ENCODE measurements around the gene GFY. TPM values are rescaled to one million over a fixed set of nuclear protein-coding genes. Genes with fewer than 3 reads are reported as not detected.

GFY gene
- total and polyA plus RNA-seq, 2 experiments from 2014 or later, result not detected

GRCh38 chr19:49409441-49410029 is 15.7 kb upstream of the GFY start:
- Histone ChIP-seq H3K79me2 (ENCODE audit: insufficient read depth) (no peaks in the 10 kb centered on the region), H4K20me1 (ENCODE audit: insufficient read depth) (no peaks in the 10 kb centered on the region), H3K9me3 (ENCODE audit: low read depth) (no peaks in the 10 kb centered on the region), H3K36me3 (ENCODE audit: low read depth) (no peaks in the 10 kb centered on the region), H3K9ac (no peak overlapping the region), H3K4me1 (ENCODE audit: insufficient read depth) (no peaks in the 10 kb centered on the region), H3K9me2 (ENCODE audit: insufficient read depth) (no peaks in the 10 kb centered on the region), H3F3A (ENCODE audit: insufficient read depth) (no peaks in the 10 kb centered on the region), H3K4me2 (ENCODE audit: unreplicated experiment) (no peak overlapping the region), H2AFZ (no peak overlapping the region), H3K27ac (no peak overlapping the region), H3K27me3 (replicated peaks; ENCODE audit: insufficient read depth) (no peaks in the 10 kb centered on the region; the same call in 1 of the 2 replicates), H3K4me3 (no peak overlapping the region)
- no peak for TF ChIP-seq EZH2phosphoT487 (IDR thresholded peaks at IDR 0.05; ENCODE audit: insufficient read depth, low read depth)
- no peak for TF ChIP-seq EZH2 (IDR thresholded peaks at IDR 0.05; ENCODE audit: insufficient read depth, poor library complexity, severe bottlenecking)
- no peak for DNase-seq
- in situ Hi-C loops (cut with MboI), result no loop called here
- WGBS, 2 experiments (ENCODE audit: low coverage in 1 of 2, low lambda C conversion rate in 2 of 2, missing lambda C conversion rate in 2 of 2), result 69 to 78% methylated on average over 5 of the region's 5 CpGs

- Histone ChIP-seq H3K9me2 (ENCODE audit: insufficient read depth) (no peaks in the 10 kb centered on the region), H3K27me3 (replicated peaks; ENCODE audit: insufficient read depth) (no peaks in the 10 kb centered on the region; the same call in 1 of the 2 replicates), H3F3A (ENCODE audit: insufficient read depth) (no peaks in the 10 kb centered on the region), H3K79me2 (ENCODE audit: insufficient read depth) (no peaks in the 10 kb centered on the region), H3K36me3 (ENCODE audit: low read depth) (no peaks in the 10 kb centered on the region), H3K4me1 (ENCODE audit: insufficient read depth) (no peaks in the 10 kb centered on the region), H3K9me3 (ENCODE audit: low read depth) (no peaks in the 10 kb centered on the region), H4K20me1 (ENCODE audit: insufficient read depth) (no peaks in the 10 kb centered on the region), H2AFZ (no peak overlapping the region), H3K27ac (no peak overlapping the region), H3K4me2 (ENCODE audit: unreplicated experiment) (no peak overlapping the region), H3K9ac (no peak overlapping the region), H3K4me3 (no peak overlapping the region)
- DNase-seq, result no peak
- 50 to 59% methylated on average over 3 of the region's 3 CpGs for WGBS, 2 experiments (ENCODE audit: low coverage in 1 of 2, low lambda C conversion rate in 2 of 2, missing lambda C conversion rate in 2 of 2)
- in situ Hi-C loops (cut with MboI), result no loop called here
- TF ChIP-seq EZH2phosphoT487 (IDR thresholded peaks at IDR 0.05; ENCODE audit: insufficient read depth, low read depth) (no peak), EZH2 (IDR thresholded peaks at IDR 0.05; ENCODE audit: insufficient read depth, poor library complexity, severe bottlenecking) (no peak)
These were observed 13.4 kb upstream of the GFY start for GRCh38 chr19:49411681-49412326.

GRCh38 chr19:49413348-49413747 is 11.8 kb upstream of the GFY start:
- TF ChIP-seq EZH2 (IDR thresholded peaks at IDR 0.05; ENCODE audit: insufficient read depth, poor library complexity, severe bottlenecking), result no peak
- no peak for TF ChIP-seq EZH2phosphoT487 (IDR thresholded peaks at IDR 0.05; ENCODE audit: insufficient read depth, low read depth)
- WGBS, 2 experiments (ENCODE audit: low coverage in 1 of 2, low lambda C conversion rate in 2 of 2, missing lambda C conversion rate in 2 of 2), result 56 to 58% methylated on average over 9 of the region's 9 CpGs
- H3K4me3 ChIP-seq, result no peak overlapping the region
- peaks cover 3% of the 10 kb centered on the region for H3K27me3 ChIP-seq (replicated peaks; ENCODE audit: insufficient read depth)
- H3K4me1 ChIP-seq (ENCODE audit: insufficient read depth), result no peaks in the 10 kb centered on the region
- no peaks in the 10 kb centered on the region for H4K20me1 ChIP-seq (ENCODE audit: insufficient read depth)
- no peaks in the 10 kb centered on the region for H3K9me3 ChIP-seq (ENCODE audit: low read depth)
- no peaks in the 10 kb centered on the region for H3F3A ChIP-seq (ENCODE audit: insufficient read depth)
- H3K27ac ChIP-seq, result no peak overlapping the region
- DNase-seq, result no peak
- H3K9ac ChIP-seq, result no peak overlapping the region
- in situ Hi-C loops (cut with MboI), result no loop called here
- no peaks in the 10 kb centered on the region for H3K79me2 ChIP-seq (ENCODE audit: insufficient read depth)
- no peak overlapping the region for H2AFZ ChIP-seq
- H3K4me2 ChIP-seq (ENCODE audit: unreplicated experiment), result no peak overlapping the region
- no peaks in the 10 kb centered on the region for H3K9me2 ChIP-seq (ENCODE audit: insufficient read depth)
- H3K36me3 ChIP-seq (ENCODE audit: low read depth), result no peaks in the 10 kb centered on the region

GRCh38 chr19:49414256-49414655 is 10.9 kb upstream of the GFY start:
- no peaks in the 10 kb centered on the region for H4K20me1 ChIP-seq (ENCODE audit: insufficient read depth)
- peaks cover 12% of the 10 kb centered on the region for H3K27me3 ChIP-seq (replicated peaks; ENCODE audit: insufficient read depth)
- H3K79me2 ChIP-seq (ENCODE audit: insufficient read depth), result no peaks in the 10 kb centered on the region
- H3K4me3 ChIP-seq, result no peak overlapping the region
- no peaks in the 10 kb centered on the region for H3K4me1 ChIP-seq (ENCODE audit: insufficient read depth)
- 63 to 65% methylated on average over 3 of the region's 3 CpGs for WGBS, 2 experiments (ENCODE audit: low coverage in 1 of 2, low lambda C conversion rate in 2 of 2, missing lambda C conversion rate in 2 of 2)
- H3K9me2 ChIP-seq (ENCODE audit: insufficient read depth), result no peaks in the 10 kb centered on the region
- no peak overlapping the region for H3K9ac ChIP-seq
- H3K36me3 ChIP-seq (ENCODE audit: low read depth), result no peaks in the 10 kb centered on the region
- no peaks in the 10 kb centered on the region for H3K9me3 ChIP-seq (ENCODE audit: low read depth)
- in situ Hi-C loops (cut with MboI), result no loop called here
- H2AFZ ChIP-seq, result no peak overlapping the region
- no peak overlapping the region for H3K4me2 ChIP-seq (ENCODE audit: unreplicated experiment)
- no peak overlapping the region for H3K27ac ChIP-seq
- TF ChIP-seq EZH2 (IDR thresholded peaks at IDR 0.05; ENCODE audit: insufficient read depth, poor library complexity, severe bottlenecking), result no peak
- TF ChIP-seq EZH2phosphoT487 (IDR thresholded peaks at IDR 0.05; ENCODE audit: insufficient read depth, low read depth), result no peak
- DNase-seq, result no peak
- H3F3A ChIP-seq (ENCODE audit: insufficient read depth), result no peaks in the 10 kb centered on the region
